Chondrocyte (in vitro differentiated cells): ENCODE results near the gene GRAMD1B. TPM values are rescaled to one million over a fixed set of nuclear protein-coding genes. Genes with fewer than 3 reads are reported as not detected.

Source experiments
- DNase-seq: peaks from one replicate; pipeline ENCODE4 v3.0.0; 2021; ENCODE audit warnings: mixed read lengths, low spot score
- H3K27ac Mint-ChIP-seq: one replicate; pipeline ENCODE4 v1.8.0; 2021; ENCODE audit warnings: mild to moderate bottlenecking, moderate library complexity, mixed read lengths; ENCODE audit not compliant: unreplicated experiment
- H3K27me3 Mint-ChIP-seq: 2 replicates; pipeline ENCODE4 v1.8.0; 2021; ENCODE audit warnings: low read depth, mixed read lengths
- H3K36me3 Mint-ChIP-seq: 2 replicates; pipeline ENCODE4 v1.8.0; 2021; ENCODE audit warnings: low read depth, mixed read lengths
- H3K4me1 Mint-ChIP-seq: 2 replicates; pipeline ENCODE4 v1.8.0; 2021; ENCODE audit warnings: low read depth, mild to moderate bottlenecking, mixed read lengths
- H3K4me3 Mint-ChIP-seq: one replicate; pipeline ENCODE4 v1.8.0; 2021; ENCODE audit warnings: mild to moderate bottlenecking, moderate library complexity, mixed read lengths; ENCODE audit not compliant: unreplicated experiment
- H3K9me3 Mint-ChIP-seq: 2 replicates; pipeline ENCODE4 v1.8.0; 2021; ENCODE audit warnings: low read depth, mixed read lengths
- total RNA-seq: library from RNA; stranded (reverse); gene quantifications from 3 replicates; pipeline ENCODE4 v1.2.1, GENCODE V29; 2021
- TF ChIP-seq, protein P1 (sequence below): fragments of 200-600 bp; sonication (generic); IDR thresholded peaks from 2 replicates; pipeline ENCODE4 v1.5.0; 2021; ENCODE audit warnings: antibody characterized with exemption, mild to moderate bottlenecking, moderate library complexity

The GRAMD1B gene
- total RNA-seq, 1 donor from 2014 or later = 0.99 TPM

- peaks cover 14% of the 10 kb centered on the region for H3K4me1 Mint-ChIP-seq
- TF ChIP-seq, protein P1, sequence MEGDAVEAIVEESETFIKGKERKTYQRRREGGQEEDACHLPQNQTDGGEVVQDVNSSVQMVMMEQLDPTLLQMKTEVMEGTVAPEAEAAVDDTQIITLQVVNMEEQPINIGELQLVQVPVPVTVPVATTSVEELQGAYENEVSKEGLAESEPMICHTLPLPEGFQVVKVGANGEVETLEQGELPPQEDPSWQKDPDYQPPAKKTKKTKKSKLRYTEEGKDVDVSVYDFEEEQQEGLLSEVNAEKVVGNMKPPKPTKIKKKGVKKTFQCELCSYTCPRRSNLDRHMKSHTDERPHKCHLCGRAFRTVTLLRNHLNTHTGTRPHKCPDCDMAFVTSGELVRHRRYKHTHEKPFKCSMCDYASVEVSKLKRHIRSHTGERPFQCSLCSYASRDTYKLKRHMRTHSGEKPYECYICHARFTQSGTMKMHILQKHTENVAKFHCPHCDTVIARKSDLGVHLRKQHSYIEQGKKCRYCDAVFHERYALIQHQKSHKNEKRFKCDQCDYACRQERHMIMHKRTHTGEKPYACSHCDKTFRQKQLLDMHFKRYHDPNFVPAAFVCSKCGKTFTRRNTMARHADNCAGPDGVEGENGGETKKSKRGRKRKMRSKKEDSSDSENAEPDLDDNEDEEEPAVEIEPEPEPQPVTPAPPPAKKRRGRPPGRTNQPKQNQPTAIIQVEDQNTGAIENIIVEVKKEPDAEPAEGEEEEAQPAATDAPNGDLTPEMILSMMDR = no peak
- no peaks in the 10 kb centered on the region for H3K36me3 Mint-ChIP-seq
- no peak overlapping the region for H3K4me3 Mint-ChIP-seq
- no peak for DNase-seq
- H3K27me3 Mint-ChIP-seq = peaks cover 12% of the 10 kb centered on the region
- no peaks in the 10 kb centered on the region for H3K9me3 Mint-ChIP-seq
- H3K27ac Mint-ChIP-seq = no peak overlapping the region
These were observed 126.6 kb downstream of the GRAMD1B start for GRCh38 chr11:123556633-123557032.

GRCh38 chr11:123558536-123559315 lies 128.7 kb downstream of the GRAMD1B start:
- Mint-ChIP-seq H3K9me3 (no peaks in the 10 kb centered on the region), H3K4me3 (no peak overlapping the region), H3K27me3 (peaks cover 9% of the 10 kb centered on the region), H3K27ac (no peak overlapping the region), H3K4me1 (peaks cover 14% of the 10 kb centered on the region), H3K36me3 (no peaks in the 10 kb centered on the region)
- DNase-seq = no peak
- TF ChIP-seq, protein P1 = no peak

DNA sequence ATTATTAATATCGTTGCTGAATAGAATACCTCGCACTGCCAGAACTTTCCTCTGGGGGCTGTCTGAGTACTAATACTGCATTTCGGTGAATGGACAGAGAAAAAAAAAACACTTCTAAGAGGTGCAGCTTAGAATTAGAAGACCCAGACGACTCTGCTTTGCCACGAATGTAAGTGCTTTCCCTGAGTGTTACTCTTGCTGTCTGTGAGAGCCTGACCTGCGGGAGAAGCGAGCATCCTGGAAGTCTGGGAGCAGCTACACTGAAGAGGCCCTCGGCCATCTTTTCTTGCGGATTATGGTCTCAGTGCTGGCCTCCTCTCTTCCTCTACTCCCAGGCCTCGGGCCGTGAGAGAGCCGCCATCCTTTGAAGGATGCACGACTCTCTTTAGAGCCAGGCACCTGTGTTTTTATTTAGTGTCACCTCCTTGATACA lies 129.5 kb downstream of the GRAMD1B start:
- Mint-ChIP-seq H3K9me3 (no peaks in the 10 kb centered on the region), H3K4me1 (peaks cover 14% of the 10 kb centered on the region), H3K27me3 (peaks cover 9% of the 10 kb centered on the region), H3K27ac (peak overlapping the region; percentile 93), H3K36me3 (no peaks in the 10 kb centered on the region), H3K4me3 (peak overlapping the region; percentile 85)
- DNase-seq = no peak
- TF ChIP-seq, protein P1 = peak; percentile 49

DNA sequence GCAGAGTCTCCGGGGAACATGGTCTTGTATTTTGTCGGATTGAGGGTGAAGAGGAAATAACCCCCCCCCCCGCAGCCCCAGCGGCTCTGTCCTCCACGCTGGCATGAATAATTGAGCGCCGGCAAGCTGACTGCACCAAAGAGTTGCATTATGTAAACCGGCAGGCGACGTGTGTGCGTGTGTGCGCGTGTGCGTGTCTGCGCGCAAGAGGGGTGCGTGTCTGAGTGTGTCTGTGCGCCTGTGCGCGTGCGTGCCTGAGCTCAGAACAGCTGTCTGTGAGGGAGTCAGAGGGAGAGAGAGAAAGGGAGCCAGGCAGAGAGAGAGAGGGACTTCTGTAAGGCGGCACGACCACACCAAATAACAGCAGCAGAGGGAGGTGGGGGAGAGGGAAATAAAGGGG lies 129.9 kb downstream of the GRAMD1B start:
- Mint-ChIP-seq H3K27me3 (peaks cover 7% of the 10 kb centered on the region), H3K36me3 (no peaks in the 10 kb centered on the region), H3K4me3 (peak overlapping the region; percentile 85), H3K4me1 (peaks cover 14% of the 10 kb centered on the region), H3K27ac (peak overlapping the region; percentile 93), H3K9me3 (no peaks in the 10 kb centered on the region)
- TF ChIP-seq, protein P1 = no peak
- no peak for DNase-seq

- DNase-seq = no peak
- peaks cover 14% of the 10 kb centered on the region for H3K4me1 Mint-ChIP-seq
- no peak overlapping the region for H3K27ac Mint-ChIP-seq
- H3K9me3 Mint-ChIP-seq = no peaks in the 10 kb centered on the region
- TF ChIP-seq, protein P1 = no peak
- H3K36me3 Mint-ChIP-seq = no peaks in the 10 kb centered on the region
- no peak overlapping the region for H3K4me3 Mint-ChIP-seq
- H3K27me3 Mint-ChIP-seq = peaks cover 6% of the 10 kb centered on the region
These were observed 131.3 kb downstream of the GRAMD1B start for GRCh38 chr11:123561431-123561800.
